SW 1271 (cell line): ENCODE data around the gene GBP2.
A peak's percentile ranks its signal among the peaks of the same experiment; 100 is the strongest.
"Not testable (repeated sequence)": the region's sequence is repeated elsewhere in the genome, so short reads cannot be mapped to it uniquely, and the experiment has no call there.

Source experiments
- DNase-seq, 2 experiments: peaks; one replicate each; lab custom pipeline; 2025; lab: John Stamatoyannopoulos, UW

The GBP2 gene

DNA sequence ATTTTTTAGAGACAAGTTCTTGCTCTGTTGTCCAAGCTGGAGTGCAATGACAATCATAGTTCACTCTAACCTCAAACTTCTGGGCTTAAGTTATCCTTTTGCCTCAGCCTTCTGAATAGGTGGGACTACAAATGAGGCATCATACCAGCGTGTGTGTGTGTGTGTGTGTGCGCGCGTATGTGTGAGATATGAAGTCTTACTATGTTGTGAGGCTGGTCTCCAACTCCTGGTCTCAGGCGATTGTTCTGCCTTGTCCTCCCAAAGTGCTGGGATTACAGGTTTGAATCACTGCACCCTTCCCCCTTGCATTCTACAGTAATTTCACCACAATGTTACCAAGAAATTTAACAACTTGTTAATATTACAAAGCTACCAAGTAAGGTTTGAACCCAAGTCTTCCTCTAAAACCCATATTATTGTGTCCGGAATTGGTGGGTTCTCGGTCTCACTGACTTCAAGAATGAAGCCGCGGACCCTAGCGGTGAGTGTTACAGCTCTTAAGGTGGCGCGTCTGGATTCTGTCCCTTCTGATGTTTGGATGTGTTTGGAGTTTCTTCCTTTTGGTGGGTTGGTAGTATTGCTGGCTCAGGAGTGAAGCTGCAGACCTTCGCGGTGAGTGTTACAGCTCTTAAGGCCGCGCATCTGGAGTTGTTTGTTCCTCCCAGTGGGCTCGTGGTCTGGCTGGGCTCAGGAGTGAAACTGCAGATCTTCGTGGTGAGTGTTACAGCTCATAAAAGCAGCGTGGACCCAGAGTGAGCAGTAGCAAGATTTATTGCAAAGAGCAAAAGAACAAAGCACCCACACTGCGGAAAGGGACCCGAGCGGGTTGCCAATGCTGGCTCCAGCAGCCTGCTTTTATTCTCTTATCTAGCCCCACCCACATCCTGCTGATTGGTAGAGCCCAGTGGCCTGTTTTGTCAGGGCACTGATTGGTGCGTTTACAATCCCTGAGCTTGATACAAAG lies 970 bp upstream of the GBP2 start:
- not testable (repeated sequence) for DNase-seq

DNA sequence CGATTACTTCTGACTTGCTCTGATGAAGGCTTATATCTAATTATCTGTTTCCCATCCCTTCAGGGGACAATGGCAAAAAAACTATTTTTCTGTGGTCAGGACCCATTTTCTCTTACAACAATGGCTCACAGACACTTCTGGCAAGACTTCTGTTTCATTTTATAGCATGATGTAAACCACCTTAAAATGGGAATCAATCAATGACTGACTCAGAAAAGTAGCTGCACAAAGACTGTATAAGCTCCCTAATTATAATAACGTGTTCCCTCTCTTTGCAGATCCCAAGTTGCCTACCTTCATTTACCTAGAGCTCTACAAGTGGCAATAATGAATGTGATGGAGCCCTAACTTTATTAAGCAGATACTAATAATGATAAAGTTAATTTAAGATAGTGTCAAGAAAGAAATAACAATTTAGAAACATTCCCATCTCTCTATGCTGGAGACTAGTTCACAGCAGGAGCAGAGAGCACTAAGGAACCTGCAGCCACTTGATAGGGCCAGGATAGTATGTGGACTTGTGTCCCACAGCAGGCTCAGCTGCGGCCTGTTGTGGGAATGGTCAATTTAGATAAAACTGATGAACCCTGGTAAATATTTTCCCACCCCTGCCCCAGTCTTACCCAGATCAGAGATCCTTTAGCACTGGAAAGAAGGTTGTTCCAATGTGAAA lies 538 bp downstream of the GBP2 start:
- DNase-seq, result no peak

DNA sequence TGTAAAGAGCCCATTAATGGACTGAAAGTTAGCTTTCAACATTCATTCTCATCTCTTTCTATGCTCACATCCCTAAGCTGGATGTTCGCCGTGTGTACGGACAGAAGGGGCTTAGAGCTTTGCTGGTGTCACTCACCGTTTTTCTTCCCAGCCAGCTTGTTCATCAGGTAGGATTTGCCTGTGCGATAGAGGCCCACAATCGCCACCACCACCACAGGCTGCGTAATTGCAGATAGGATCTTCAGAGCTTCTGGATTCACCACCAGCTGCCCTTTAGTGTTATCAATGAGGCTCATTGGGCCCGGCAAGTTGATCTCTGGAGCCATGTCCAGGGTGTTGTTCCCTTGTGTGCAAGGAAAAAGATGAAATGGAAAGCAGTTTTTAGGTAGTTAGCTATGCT lies 4.3 kb downstream of the GBP2 start:
- no peak for DNase-seq

DNA sequence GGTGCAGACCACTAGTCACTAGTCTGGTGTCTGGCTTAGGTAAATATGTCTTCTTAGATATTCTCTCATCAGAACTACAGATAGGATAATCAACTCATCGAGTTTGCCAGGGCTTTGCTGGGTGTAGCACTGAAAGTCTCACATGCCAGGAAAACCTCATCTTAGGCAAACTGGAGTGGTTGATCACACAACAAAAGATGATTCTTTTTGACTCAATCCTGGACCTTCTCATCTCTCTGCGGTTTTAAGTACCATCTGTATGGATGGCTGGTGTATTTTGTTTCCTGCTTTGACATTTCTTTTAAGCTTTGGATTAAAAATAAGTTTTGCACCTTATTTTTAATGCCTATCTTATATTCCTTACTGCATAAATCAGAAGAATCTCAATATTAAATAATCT lies 11.3 kb downstream of the GBP2 start:
- no peak for DNase-seq

DNA sequence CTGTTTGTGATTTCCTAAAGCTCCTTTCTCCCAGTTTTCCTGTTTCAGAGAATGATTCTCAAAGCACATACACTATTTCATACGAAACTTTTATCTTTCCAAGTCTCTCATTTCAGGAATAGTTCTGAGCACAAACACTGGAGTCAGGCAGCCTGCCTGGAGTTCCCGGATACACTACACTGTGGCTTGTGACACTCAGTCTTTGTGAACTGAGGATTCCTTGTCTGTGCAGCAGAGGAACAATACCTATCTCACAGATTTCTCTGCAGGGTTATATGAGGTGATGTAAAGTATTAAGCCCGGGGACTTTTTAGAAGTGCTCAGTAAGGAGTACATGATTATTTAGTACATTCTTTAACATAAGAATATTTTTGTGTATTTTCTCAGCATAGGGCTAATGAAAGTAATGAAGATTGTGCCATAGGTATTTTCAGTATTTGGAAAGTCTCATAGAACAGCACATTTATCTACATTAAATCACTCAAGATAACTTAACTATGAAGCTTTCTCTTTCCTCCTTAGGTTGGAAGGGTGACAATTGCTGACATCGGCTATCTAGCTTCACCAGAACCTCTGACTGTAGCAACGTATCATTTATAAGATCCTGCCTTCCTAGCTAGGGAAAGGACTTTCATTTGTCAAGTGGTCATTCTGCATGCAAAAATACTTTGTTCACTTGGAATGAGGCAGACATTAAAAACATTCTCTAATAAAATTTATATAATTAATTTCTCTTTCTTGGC lies 12.9 kb downstream of the GBP2 start:
- no peak for DNase-seq

DNA sequence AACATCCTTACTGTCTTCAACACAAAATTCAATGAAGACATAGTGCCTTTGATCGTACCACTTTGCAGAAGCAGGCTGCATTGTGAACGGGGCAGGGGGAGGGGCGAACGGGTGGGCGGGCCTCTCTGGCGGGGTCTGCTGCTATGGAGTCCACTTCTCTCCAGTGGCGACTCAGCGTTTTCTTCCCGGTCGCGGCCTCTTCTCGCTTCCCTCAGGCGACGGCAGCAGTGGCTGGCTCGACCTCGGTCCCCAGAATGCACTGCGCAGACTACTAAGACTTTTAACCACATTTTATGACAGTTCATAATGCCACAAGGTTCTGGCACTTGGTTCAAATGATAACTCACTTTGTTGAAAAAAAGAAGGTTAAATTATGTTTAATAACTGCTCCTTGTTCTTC lies 21.2 kb downstream of the GBP2 start:
- DNase-seq, result no peak

DNA sequence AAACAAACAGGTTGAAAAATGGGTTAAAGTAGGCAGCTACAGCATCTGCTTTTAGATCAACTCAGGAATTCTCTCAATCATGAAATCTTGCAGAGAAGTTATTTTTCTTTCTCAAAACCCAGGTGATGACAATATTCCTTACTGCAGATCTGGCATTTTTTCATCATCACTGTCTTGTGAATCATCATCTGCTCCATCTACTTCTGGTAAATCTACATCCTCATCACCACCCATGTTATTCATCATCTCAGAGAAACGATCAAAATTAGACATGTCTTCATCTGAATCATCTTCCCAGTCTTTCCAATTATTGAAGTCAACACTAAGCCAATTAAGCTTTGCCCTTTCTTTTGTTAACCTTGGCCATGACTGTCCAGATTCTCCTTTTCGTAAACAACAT lies 21.8 kb downstream of the GBP2 start:
- DNase-seq, result no peak

DNA sequence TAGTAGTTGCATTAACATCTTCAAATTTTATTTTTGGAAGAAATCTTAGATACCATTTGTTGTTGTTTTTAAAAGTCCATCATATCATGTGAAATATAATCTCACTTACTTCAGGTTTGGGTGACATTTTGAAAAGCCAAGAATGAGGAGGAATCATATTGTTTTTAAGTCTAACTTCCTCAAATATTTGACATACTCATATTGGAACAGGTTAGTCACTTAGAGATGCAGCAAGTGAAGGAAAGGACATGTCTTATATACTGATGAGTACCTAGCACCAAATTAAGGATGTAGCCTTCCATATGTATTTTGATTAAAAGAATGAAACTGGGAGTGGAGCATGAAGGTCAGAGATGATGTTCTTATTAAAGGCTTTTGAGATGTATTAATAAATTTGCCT lies 23.9 kb downstream of the GBP2 start:
- no peak for DNase-seq

DNA sequence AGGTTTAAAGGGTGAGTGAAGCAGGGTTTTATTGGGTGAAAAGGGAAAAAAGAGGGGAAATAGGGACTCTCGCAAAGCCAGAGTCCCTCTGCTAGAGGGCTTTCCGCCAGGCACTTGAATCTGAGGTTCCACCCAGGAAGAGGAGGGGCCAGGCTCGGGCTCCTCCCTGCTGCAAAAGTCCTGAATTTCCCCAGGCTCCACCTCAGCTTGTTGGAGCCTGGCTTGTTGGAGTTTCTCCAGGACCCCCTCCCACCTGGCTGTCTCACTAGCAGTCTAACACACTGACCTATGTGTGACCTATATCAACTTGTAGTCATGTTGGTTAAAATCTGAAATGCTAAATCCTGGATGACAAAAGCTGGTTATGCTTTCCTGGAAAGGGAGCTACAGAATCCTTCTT lies 25.5 kb downstream of the GBP2 start:
- no peak for DNase-seq

DNA sequence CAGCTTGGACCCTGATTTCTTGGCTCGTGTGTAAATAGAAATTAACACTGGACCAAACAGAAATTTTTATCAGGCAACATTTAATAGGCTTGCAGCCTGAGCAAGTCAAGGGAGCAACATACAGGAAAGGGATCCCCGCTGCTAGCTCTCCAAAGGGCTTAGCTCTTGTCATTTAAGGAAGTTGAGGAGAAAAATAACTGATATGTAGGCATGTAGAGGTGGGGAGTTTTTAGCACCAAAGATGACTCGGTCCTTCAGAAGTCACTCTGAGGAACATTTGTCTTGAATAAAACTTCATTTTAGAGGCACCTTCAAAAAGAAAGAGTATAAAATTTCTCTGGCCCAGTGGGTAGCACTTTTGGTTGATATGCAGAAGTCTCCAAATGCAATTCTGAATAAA lies 27.1 kb downstream of the GBP2 start:
- no peak for DNase-seq

DNA sequence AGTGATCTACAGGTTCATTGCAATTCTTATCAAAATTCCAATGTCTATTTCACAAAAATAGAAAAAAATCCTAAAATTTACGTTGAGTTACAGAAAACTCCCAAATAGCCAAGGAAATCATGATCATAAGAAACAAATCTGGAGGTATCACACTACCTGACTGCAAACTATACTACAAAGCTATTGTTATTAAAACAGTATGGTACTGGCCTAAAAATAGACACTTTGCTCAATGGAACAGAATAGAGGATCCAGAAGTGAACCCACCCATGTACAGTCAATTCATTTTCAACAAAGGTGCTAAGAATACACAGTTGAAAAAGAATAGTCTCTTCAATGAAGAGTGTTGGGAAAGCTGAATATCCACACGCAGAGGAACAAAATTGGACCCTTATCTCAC lies 30.2 kb downstream of the GBP2 start:
- DNase-seq, result no peak

DNA sequence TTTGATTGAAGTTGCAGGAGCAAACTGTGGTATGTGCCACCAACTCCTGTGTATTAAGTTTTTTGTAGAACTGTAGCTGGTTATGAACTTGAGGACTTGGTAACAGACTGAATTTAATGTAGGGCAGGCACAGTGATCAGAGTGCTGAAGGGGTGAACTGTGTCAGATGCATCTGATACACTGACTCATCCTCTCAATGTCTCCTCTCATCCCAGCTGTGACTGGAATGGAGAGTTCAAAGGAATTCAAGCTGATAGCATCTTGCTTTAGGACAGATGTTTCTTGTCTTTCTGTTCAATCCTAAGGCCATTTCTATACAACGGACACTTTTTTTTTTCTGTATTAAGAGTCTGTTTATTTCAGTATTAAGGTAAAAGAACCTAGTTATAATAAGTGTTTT lies 36.0 kb downstream of the GBP2 start:
- no peak for DNase-seq

DNA sequence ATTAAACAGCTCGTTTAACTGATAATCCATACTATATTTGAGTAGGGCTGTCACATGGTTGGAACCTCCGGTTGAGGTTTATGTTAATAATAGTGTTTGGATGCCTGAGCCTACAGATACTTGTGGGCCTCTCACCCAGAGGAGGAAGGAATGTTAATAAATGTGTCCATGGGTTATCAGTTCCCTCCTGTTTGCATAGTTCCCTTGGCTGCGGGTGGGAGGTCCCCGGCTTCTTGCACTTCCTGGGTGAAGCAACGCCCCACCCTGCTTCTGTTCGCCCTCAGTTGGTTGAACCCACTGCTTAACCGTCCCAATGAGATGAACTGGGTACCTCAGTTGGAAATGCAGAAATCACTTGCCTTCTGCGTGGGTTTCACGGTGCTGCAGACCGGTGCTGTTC lies 37.3 kb downstream of the GBP2 start:
- DNase-seq, result no peak

DNA sequence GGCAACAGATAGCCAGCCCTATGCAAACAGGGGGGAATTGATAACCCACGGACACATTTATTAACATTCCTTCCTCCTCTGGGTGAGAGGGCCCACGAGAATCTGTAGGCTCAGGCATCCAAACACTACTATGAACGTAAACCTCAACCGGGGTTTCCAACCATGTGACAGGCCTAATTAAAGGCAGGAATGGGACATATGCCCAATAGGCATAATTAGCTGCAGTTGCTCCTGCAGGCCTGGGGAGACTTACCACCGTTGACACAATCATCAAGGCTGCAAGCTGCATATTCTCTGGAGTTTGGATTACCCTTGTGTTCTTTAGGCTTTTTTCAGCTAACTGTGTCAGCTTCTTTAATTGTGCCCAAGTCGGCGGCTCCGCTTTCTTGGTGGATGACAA lies 38.7 kb downstream of the GBP2 start:
- no peak for DNase-seq

DNA sequence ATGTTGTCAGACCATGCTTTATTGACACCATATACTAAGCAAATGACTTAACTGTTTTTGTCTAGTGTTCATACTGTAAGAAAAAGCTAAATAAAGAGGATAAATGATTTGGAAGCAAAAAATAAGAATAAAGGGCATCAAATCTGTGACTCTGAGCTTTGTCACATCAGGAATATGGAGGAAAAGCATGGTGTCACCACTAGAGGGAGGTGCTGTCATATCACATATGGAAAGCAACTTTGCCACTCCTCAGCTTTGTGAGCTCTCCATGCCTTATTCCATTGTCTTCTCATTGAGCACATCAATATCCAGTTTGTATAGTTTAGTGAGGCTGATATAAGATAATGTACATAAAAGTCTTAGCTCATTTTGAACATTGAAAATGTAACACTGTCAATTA lies 40.1 kb downstream of the GBP2 start:
- DNase-seq, result no peak

DNA sequence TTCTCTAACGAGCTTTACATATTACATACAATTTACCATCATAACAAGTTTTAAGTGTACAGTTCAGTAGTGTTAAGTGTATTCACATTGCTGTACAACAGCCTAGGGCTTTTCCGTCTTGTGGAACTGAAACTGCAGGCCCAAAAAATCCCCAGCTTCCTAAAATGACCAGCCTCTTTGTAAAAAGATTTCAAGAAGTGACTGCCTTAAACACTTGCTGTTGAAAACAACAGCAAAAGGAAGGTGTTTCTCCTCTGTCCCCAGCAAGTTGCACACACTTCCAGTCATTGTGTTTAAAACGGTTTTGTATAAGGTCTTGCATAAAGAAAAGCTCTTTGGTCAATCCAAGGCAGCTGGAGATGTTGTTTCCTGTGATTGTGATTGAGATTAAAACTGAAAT lies 44.9 kb downstream of the GBP2 start:
- DNase-seq, result no peak

DNA sequence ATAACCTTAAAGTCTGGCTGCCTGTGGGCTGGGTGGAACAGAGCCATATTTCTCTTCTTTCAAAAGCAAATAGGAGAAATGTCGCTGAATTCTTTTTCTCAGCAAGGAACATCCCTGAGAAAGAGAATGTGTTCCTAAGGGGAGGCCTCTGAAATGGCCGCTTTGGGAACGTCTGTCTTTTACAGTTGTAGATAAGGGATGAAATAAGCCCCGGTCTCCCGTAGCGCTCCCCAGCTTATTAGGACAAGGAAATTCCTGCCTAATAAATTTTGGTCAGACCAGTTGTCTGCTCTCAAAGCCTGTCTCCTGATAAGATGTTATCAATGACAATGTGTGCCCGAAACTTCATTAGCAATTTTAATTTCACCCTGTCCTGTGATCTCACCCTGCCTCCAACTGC lies 45.8 kb downstream of the GBP2 start:
- DNase-seq, result not testable (repeated sequence)

DNA sequence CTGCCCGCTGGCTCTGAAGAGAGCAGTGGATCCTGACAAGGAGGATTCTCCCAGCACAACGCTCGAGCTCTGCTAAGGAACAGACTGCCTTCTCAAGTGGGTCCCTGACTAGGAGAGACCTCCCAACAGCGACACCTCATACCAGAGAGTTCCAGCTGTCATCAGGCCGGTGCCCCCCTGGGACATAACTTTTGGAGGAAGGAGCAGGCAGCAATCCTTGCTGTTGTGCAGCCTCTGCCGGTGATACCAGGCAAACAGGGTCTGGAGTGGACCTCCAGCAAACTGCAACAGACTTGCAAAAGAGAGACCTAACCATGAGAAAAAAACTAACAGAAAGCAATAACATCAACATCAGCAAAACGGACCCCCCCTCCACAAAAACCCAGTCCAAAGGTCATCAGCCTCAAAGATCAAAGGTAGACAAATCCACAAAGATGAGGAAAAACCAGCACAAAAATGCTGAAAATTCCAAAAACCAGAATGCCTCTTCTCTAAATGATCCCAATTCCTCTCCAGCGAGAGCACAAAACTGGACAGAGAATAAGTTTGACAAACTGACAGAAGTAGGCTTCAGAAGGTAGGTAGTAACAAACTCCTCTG lies 53.3 kb downstream of the GBP2 start:
- DNase-seq, result not testable (repeated sequence)

DNA sequence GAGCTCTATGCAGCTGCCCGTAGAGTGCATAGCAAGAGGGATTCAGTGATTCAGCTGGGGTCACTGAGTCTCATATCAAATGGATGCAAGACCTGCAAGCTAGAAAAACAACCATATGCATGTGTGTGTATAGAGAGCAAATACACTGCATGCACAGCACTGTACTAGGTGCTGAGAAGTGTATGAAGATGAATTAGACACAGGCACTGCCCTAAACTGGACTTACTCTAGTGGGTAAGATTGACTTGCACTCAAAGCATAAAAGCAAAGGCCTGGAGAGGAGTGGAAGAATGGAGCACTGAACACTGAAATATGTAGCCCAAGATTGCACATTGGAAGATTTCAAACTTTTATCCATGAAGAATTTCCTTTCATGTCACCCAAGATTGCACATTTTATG lies 55.4 kb downstream of the GBP2 start:
- no peak for DNase-seq

DNA sequence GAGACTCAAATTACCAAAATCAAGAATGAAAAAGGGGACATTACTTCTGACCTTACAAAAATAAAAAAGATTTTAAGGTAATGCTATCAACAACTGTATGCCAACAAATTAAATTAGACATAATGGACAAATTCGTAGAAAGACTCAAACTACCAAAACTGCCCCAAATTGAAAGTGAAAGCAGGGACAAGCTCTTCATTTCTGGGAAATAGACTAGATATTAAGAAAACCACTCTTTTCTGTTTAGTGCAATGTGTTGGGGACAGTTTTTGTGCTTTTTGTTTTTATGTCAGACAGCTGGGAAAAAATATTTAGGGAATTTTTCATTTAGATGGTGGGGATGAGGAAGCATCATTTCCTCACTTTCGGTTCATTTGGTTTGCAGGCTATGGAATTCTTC lies 56.0 kb downstream of the GBP2 start:
- DNase-seq, result no peak

DNA sequence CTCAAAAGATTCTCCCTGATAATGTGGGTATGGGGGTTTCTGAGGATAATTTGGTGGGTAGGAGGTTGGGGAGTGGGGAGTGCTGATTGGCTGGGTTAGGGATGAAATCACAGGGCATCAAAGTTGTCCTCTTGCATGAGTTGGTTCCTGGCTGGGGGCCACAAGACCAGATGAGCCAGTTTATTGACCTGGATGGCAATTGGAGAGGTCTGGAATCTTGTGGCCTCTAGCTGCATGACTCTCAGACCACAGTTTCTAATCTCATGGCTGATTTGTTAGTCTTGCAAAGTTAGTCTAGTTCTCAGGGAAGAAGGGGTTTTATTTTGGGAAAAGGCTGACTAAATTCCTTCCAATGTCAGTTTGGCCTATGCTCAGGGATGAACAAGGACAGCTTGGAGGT lies 57.6 kb downstream of the GBP2 start:
- no peak for DNase-seq

DNA sequence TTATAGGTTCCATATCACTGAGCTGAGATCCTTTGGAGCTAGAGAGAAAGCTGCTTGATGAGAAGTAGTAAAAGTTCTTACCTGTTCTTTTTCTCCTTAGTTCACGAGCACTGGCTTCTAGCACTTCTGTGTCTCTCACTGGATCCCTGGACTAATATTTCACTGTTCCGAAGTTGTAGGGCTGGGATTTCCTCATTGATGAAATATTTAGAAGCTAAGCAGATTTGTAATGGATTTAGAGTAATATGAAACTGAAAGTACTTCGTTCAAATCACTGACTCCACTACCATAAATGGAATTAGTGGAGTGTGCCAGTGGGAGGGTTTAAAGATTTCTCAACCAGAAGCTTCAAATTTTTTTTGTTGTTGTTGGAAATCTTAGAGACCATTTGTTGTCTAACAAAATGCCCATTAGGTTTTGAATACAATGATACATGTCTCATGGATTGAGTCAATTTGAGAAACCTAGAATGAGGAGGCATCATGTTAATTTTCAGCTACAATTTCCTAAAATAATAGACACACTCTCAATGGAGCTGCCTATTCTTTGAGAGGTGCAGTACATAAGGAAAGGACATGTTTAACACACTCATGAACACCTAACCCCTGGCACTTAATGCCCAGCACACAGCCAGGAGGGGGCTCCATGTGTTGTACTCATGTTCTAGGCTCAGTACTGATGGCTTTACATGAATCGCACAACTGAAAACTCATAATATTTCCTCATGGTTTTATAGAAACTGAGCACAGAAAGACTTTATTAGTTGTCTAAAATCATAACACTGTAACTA lies 60.6 kb downstream of the GBP2 start, which contains the start of gene GBP1:
GBP1 (minus strand) TSS at position 130 of the 790 bp plus-strand sequence. CDS start 1,974 bp downstream, outside the sequence.
- DNase-seq, result peak in 1 of 2 experiments; percentile 27
